Sigmoid colon (tissue), 7 donors: Measurements from ENCODE around the gene C1QTNF1. TPM values are rescaled to one million over a fixed set of nuclear protein-coding genes. Genes with fewer than 3 reads are reported as not detected.

Experiments
- DNase-seq: peaks from one replicate; pipeline ENCODE4 v3.0.0-alpha.2; 2019
- H3K27ac ChIP-seq, 4 donors: fragments of 200-600 bp; sonication (generic); one replicate each; pipeline ENCODE4 v1.5.1; 2016 to 2019; ENCODE audit warnings: mild to moderate bottlenecking in 1 of 4
- H3K27me3 ChIP-seq, 3 donors: fragments of 200-600 bp; sonication (generic); one replicate each; pipeline ENCODE4 v1.5.1; 2019; ENCODE audit warnings: mild to moderate bottlenecking in 1 of 3
- H3K36me3 ChIP-seq, 4 donors: fragments of 200-600 bp; sonication (generic); one replicate each; pipeline ENCODE4 v1.5.1; 2016 to 2019
- H3K4me1 ChIP-seq, 4 donors: fragments of 200-600 bp; sonication (generic); one replicate each; pipeline ENCODE4 v1.5.1; 2017 to 2019
- H3K4me3 ChIP-seq, 4 donors: fragments of 200-600 bp; sonication (generic); one replicate each; pipeline ENCODE4 v1.5.1; 2017 to 2019; ENCODE audit warnings: mild to moderate bottlenecking in 2 of 4, moderate library complexity in 1 of 4
- H3K9me3 ChIP-seq, 4 donors: fragments of 200-600 bp in 3 of 4; sonication (generic) in 3 of 4; one replicate each; pipeline versions ENCODE4 v1.5.1 to v1.6.1; 2013 to 2019
- CTCF ChIP-seq, 4 experiments: fragments of 450-650 bp in 3 of 4; fragments of 200-600 bp in 1 of 4; IDR thresholded peaks; one replicate each; pipeline ENCODE4 v1.5.1; 2016 to 2019; ENCODE audit warnings: antibody characterized with exemption in 4 of 4, mild to moderate bottlenecking in 3 of 4, moderate library complexity in 2 of 4
- EP300 ChIP-seq, 4 donors: sonication (generic); formaldehyde crosslinking; IDR thresholded peaks; one replicate each; pipeline ENCODE4 v1.6.1; 2017; ENCODE audit warnings: antibody characterized with exemption in 4 of 4
- POLR2A ChIP-seq, 2 donors: fragments of 450-650 bp; IDR thresholded peaks; one replicate each; pipeline ENCODE4 v1.6.1; 2016; ENCODE audit warnings: antibody characterized with exemption in 2 of 2, mild to moderate bottlenecking in 2 of 2, moderate library complexity in 2 of 2
- POLR2AphosphoS5 ChIP-seq, 4 donors: sonication (generic); formaldehyde crosslinking; IDR thresholded peaks; one replicate each; pipeline ENCODE4 v1.6.1; 2017; ENCODE audit warnings: antibody characterized with exemption in 4 of 4
- WGBS, 2 donors: extraction: QIAGEN DNeasy Blood & Tissue Kit; methylation state at CpG; one replicate each; pipeline ENCODE4 v1.1.7; 2013; 5-methylcytosine and 5-hydroxymethylcytosine counted together
- intact Hi-C: fragments of 100-400 bp; cut with DNase I; formaldehyde crosslinking; loops from one replicate; pipeline ENCODE4 v1.15.1; 2023
- polyA plus RNA-seq, 3 donors: library from polyadenylated mRNA; stranded (reverse); fragments of 200-250 nt; gene quantifications; one replicate each; pipeline ENCODE4 v1.2.3, GENCODE V29; 2013
- total RNA-seq, 4 donors: library from RNA; depleted of rRNA; stranded (reverse); fragments of >200 nt; gene quantifications; one replicate each; pipeline ENCODE4 v1.1.0, GENCODE V29; 2016
- donor health status: healthy with polysubstance abuse.
- donor health status: Bipolar disorder and iron deficiency.
- donor health status: healthy.

C1QTNF1 gene
- total and polyA plus RNA-seq, 7 donors, result 1.4 to 34.6 (median 23.9) TPM

GRCh38 chr17:78990349-78991016 lies 33.5 kb upstream of the C1QTNF1 start:
- TF ChIP-seq POLR2AphosphoS5 (IDR thresholded peaks at IDR 0.05) (no peak), EP300 (IDR thresholded peaks at IDR 0.05) (no peak), POLR2A (IDR thresholded peaks at IDR 0.05) (no peak), CTCF (IDR thresholded peaks at IDR 0.05) (no peak)
- peaks cover 0 to 19% (median 8%) of the 10 kb centered on the region in 4 donors for H3K4me1 ChIP-seq
- H3K36me3 ChIP-seq, result peaks cover 0 to 48% (median 14%) of the 10 kb centered on the region in 4 donors
- no peaks in the 10 kb centered on the region for H3K27me3 ChIP-seq
- intact Hi-C loops, result no loop called here
- DNase-seq, result peak; percentile 63
- H3K27ac ChIP-seq, result no peak overlapping the region
- no peak overlapping the region for H3K4me3 ChIP-seq
- no peaks in the 10 kb centered on the region for H3K9me3 ChIP-seq
- WGBS, 2 donors, result 94 to 96% methylated on average over 29 of the region's 29 CpGs

DNA sequence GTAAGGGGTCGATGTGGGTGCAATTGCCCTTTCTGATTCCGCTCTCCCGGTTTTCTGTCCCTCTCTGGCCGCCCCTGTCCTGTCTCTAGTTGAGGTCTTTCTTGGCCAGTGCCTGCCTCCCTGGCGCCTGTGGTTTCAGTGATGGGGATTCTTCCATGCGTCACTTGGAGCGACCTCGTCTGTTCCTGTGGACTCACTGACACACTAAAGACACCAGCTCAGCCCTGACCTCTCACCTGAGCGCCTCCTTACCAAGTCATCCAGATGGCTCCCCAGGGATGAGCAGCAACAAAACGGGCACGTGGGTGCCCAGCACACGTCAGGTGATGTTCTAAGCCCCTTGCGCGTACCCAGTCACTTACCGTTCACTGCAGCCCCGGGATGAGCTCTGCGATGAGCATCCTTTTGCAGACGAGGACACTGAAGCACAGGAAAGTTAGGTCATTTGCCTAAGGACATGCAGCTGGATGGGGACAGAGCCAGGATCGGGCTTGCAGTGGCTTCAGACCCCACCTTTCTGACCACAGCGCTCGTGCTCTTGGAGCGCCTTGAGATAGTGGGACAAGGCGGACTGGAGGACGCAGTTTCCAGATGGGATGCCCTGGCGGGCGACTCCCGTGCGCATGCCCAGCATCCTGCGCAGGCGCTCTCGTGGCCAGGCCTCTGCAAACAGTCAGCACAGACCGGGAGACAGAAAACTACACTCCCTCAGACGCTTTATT lies 32.8 kb upstream of the C1QTNF1 start:
- peaks cover 0 to 21% (median 10%) of the 10 kb centered on the region in 4 donors for H3K4me1 ChIP-seq
- no peak overlapping the region for H3K27ac ChIP-seq
- no peaks in the 10 kb centered on the region for H3K9me3 ChIP-seq
- H3K27me3 ChIP-seq, result no peaks in the 10 kb centered on the region
- intact Hi-C loops, result no loop called here
- no peak for TF ChIP-seq CTCF (IDR thresholded peaks at IDR 0.05)
- TF ChIP-seq POLR2AphosphoS5 (IDR thresholded peaks at IDR 0.05), result no peak
- no peak for TF ChIP-seq EP300 (IDR thresholded peaks at IDR 0.05)
- no peak for TF ChIP-seq POLR2A (IDR thresholded peaks at IDR 0.05)
- WGBS, 2 donors, result 87 to 93% methylated on average over 33 of the region's 33 CpGs
- peak; percentile 61 for DNase-seq
- no peak overlapping the region for H3K4me3 ChIP-seq
- peaks cover 0 to 55% (median 14%) of the 10 kb centered on the region in 4 donors for H3K36me3 ChIP-seq

- 86 to 90% methylated on average over 22 of the region's 22 CpGs for WGBS, 2 donors
- TF ChIP-seq CTCF (IDR thresholded peaks at IDR 0.05) (no peak), EP300 (IDR thresholded peaks at IDR 0.05) (no peak), POLR2A (IDR thresholded peaks at IDR 0.05) (no peak), POLR2AphosphoS5 (IDR thresholded peaks at IDR 0.05) (no peak)
- peaks cover 6 to 64% (median 18%) of the 10 kb centered on the region in 4 donors for H3K36me3 ChIP-seq
- intact Hi-C loops, result no loop called here
- no peak overlapping the region for H3K27ac ChIP-seq
- peaks cover 0 to 20% (median 6%) of the 10 kb centered on the region in 4 donors for H3K4me1 ChIP-seq
- DNase-seq, result peak; percentile 44
- H3K9me3 ChIP-seq, result no peaks in the 10 kb centered on the region
- H3K4me3 ChIP-seq, result no peak overlapping the region
- no peaks in the 10 kb centered on the region for H3K27me3 ChIP-seq
These were observed 31.9 kb upstream of the C1QTNF1 start for GRCh38 chr17:78991906-78992532.

DNA sequence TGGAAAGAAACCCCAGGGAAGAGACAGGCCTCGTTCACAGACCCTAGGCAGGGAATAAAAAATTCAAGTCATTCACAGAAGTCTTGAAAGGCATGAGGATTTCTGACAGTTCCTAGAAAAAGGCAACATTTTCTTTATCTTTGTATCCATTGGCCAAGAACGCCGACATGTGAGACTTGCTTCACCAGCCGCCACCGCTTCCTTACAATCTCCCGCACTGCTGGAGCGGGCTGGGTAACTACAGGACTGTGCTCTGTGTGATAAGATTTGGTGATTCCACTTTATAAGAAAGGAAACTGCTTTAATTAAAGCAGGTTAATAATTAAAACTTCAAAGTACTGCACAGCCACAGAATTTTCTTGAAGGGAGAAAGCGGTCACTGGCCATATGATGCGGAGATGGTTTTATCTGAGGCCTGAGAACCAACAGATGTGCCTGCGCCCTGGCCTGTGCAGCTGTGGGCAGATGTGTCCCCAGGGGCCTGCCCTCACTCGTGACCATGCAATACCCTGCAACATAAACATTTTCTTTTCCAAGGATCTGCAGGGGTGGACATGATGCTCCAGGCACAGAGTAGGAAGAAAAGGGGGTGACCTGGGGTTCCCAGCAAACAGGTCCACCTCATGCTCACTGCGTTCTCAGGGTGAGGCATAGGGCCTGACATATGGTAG lies 31.3 kb upstream of the C1QTNF1 start:
- intact Hi-C loops, result no loop called here
- 62 to 66% methylated on average over 12 of the region's 12 CpGs for WGBS, 2 donors
- peaks cover 9 to 70% (median 21%) of the 10 kb centered on the region in 4 donors for H3K36me3 ChIP-seq
- no peaks in the 10 kb centered on the region for H3K9me3 ChIP-seq
- H3K4me1 ChIP-seq, result peaks cover 0 to 16% (median 6%) of the 10 kb centered on the region in 4 donors
- no peak overlapping the region for H3K4me3 ChIP-seq
- DNase-seq, result peak; percentile 38
- TF ChIP-seq EP300 (IDR thresholded peaks at IDR 0.05), result no peak
- no peak for TF ChIP-seq CTCF (IDR thresholded peaks at IDR 0.05)
- TF ChIP-seq POLR2AphosphoS5 (IDR thresholded peaks at IDR 0.05), result no peak
- TF ChIP-seq POLR2A (IDR thresholded peaks at IDR 0.05), result no peak
- H3K27me3 ChIP-seq, result no peaks in the 10 kb centered on the region
- no peak overlapping the region for H3K27ac ChIP-seq
